Endothelial cell of umbilical vein (primary cell): ENCODE measurements around the gene MYH11. TPM values are rescaled to one million over a fixed set of nuclear protein-coding genes. Genes with fewer than 3 reads are reported as not detected.

ENCODE experiments used
- BruUV-seq: library from RNA; stranded (reverse); fragments of 400-500 nt; replicated peaks from 2 replicates; lab custom pipeline; 2021; lab: Mats Ljungman, UMichigan
- CTCF ChIA-PET: fragments of 300-600, 350-600 bp; sonication (Branson Sonifier 250); formaldehyde crosslinking; loops from one replicate; lab custom pipeline; 2021; ENCODE audit warnings: antibody characterized with exemption, inconsistent platforms; lab: Charles Lee
- POLR2A ChIA-PET: fragments of 300-600, 350-600 bp; sonication (Branson Sonifier 250); formaldehyde crosslinking; loops from one replicate; lab custom pipeline; 2021; ENCODE audit warnings: antibody characterized with exemption, inconsistent platforms; lab: Charles Lee
- DNase-seq: peaks from one replicate; pipeline ENCODE4 v3.0.0-alpha.2; 2011; ENCODE audit warnings: low read depth, low spot score
- FAIRE-seq: peaks from 2 replicates; lab custom pipeline; 2011; peaks lifted over from hg19 to GRCh38; lab: Jason Lieb, UNC
- H2AFZ ChIP-seq: 2 replicates; pipeline ENCODE4 v1.6.0; 2012; ENCODE audit warnings: low read depth, low read length, control low read depth, inconsistent platforms
- H3K27ac ChIP-seq: 2 replicates; pipeline ENCODE4 v1.5.1; 2011; ENCODE audit warnings: low read depth, mild to moderate bottlenecking, control low read depth, low read length, moderate library complexity; ENCODE audit not compliant: insufficient read depth
- H3K27me3 ChIP-seq, 2 experiments: 2 replicates each; pipeline versions ENCODE4 v1.6.0 to v1.6.1; 2011; ENCODE audit warnings: low read length in 2 of 2, mixed read lengths in 1 of 2; ENCODE audit not compliant: control insufficient read depth in 2 of 2, insufficient read depth in 2 of 2
- H3K36me3 ChIP-seq, 2 experiments: 2 replicates in 1 of 2; 3 replicates in 1 of 2; pipeline ENCODE4 v1.5.1; 2011; ENCODE audit warnings: low read length in 2 of 2, mild to moderate bottlenecking in 1 of 2, moderate library complexity in 1 of 2; ENCODE audit not compliant: control insufficient read depth in 2 of 2, insufficient read depth in 2 of 2; ENCODE audit errors: extremely low read depth in 1 of 2
- H3K4me1 ChIP-seq: 3 replicates; pipeline ENCODE4 v1.5.1; 2011; ENCODE audit warnings: mild to moderate bottlenecking, low read length; ENCODE audit not compliant: control insufficient read depth, insufficient read depth; ENCODE audit errors: extremely low read depth
- H3K4me2 ChIP-seq: 2 replicates; pipeline ENCODE4 v1.6.1; 2011; ENCODE audit warnings: low read length, control low read depth, mixed read lengths; ENCODE audit not compliant: insufficient read depth
- H3K4me3 ChIP-seq, 3 experiments: fragments of 200-600 bp in 1 of 3; sonication (generic), shearing (Covaris generic) in 1 of 3; replicated peaks in 1 of 3; 2 replicates each; pipeline ENCODE4 v1.5.1; 2011 to 2016; ENCODE audit warnings: control low read depth in 3 of 3, low read length in 3 of 3, mild to moderate bottlenecking in 2 of 3, inconsistent platforms in 1 of 3, low read depth in 1 of 3, moderate library complexity in 1 of 3; ENCODE audit not compliant: insufficient read depth in 1 of 3
- H3K79me2 ChIP-seq: 2 replicates; pipeline ENCODE4 v1.6.0; 2012; ENCODE audit warnings: low read length, inconsistent platforms; ENCODE audit not compliant: control insufficient read depth, insufficient read depth
- H3K9ac ChIP-seq: replicated peaks from 2 replicates; pipeline ENCODE3; 2011; ENCODE audit warnings: low read length, control low read depth; ENCODE audit not compliant: insufficient read depth; ENCODE audit errors: extremely low read depth
- H3K9me1 ChIP-seq: replicated peaks from 3 replicates; pipeline ENCODE4 v1.6.0; 2011; ENCODE audit warnings: mild to moderate bottlenecking, low read length; ENCODE audit not compliant: control insufficient read depth, insufficient read depth; ENCODE audit errors: extremely low read depth
- H3K9me3 ChIP-seq: replicated peaks from 2 replicates; pipeline ENCODE4 v1.5.1; 2012; ENCODE audit warnings: low read length, inconsistent platforms; ENCODE audit not compliant: control insufficient read depth, insufficient read depth
- H4K20me1 ChIP-seq: replicated peaks from 2 replicates; pipeline ENCODE3; 2011; ENCODE audit warnings: mild to moderate bottlenecking, low read length; ENCODE audit not compliant: control insufficient read depth, insufficient read depth; ENCODE audit errors: extremely low read depth
- EZH2 ChIP-seq: IDR thresholded peaks from 2 replicates; pipeline ENCODE4 v1.6.1; 2012; ENCODE audit warnings: borderline replicate concordance, low read depth, mild to moderate bottlenecking, moderate library complexity, low read length, inconsistent platforms; ENCODE audit not compliant: severe bottlenecking
- FOS ChIP-seq: IDR thresholded peaks from 2 replicates; pipeline ENCODE4 v1.6.1; 2011; ENCODE audit warnings: mild to moderate bottlenecking, low read length, moderate library complexity, borderline replicate concordance; ENCODE audit not compliant: insufficient read depth
- GATA2 ChIP-seq: IDR thresholded peaks from 2 replicates; pipeline ENCODE4 v1.7.0; 2011; ENCODE audit warnings: low read depth, mild to moderate bottlenecking, moderate library complexity, mixed read lengths, low read length; ENCODE audit not compliant: insufficient read length, insufficient read depth
- MYC ChIP-seq: IDR thresholded peaks from one replicate; pipeline ENCODE4 v1.6.1; 2011; ENCODE audit warnings: mild to moderate bottlenecking, low read depth, low read length
- POLR2A ChIP-seq: IDR thresholded peaks from 2 replicates; pipeline ENCODE4 v1.6.1; 2012; ENCODE audit warnings: low read depth, mild to moderate bottlenecking, control low read depth, low read length
- POLR2AphosphoS5 ChIP-seq: IDR thresholded peaks from 2 replicates; pipeline ENCODE4 v1.6.1; 2012; ENCODE audit warnings: low read depth, mild to moderate bottlenecking, control low read depth, low read length, moderate library complexity; ENCODE audit not compliant: insufficient read depth
- dilution Hi-C: fragments of 300-500 bp; cut with MboI; formaldehyde crosslinking; loops from one replicate; pipeline ENCODE4 v1.15.0; 2019; ENCODE audit warnings: low sequenced_read_pairs; ENCODE audit not compliant: extremely low pct_ligation_motif_present
- intact Hi-C: fragments of 100-400 bp; cut with micrococcal nuclease; formaldehyde crosslinking; loops from one replicate; pipeline ENCODE4 v1.10.0; 2022
- polyA plus RNA-seq, 4 experiments: library from polyadenylated mRNA; depleted of rRNA in 3 of 4; stranded (reverse) in 3 of 4; unstranded in 1 of 4; fragments of >200 nt; gene quantifications; 2 replicates each; pipeline versions ENCODE4 v1.2.1 to v1.2.3, GENCODE V29; 2011 to 2012; ENCODE audit warnings: missing spikeins in 1 of 4
- total RNA-seq: library from RNA; stranded (reverse); gene quantifications from 2 replicates; pipeline ENCODE4 v1.2.3, GENCODE V29; 2021
- TF ChIP-seq, protein P1 (sequence below), 2 donors: IDR thresholded peaks; 1 replicate in 1 of 2; 2 replicates in 1 of 2; pipeline ENCODE4 v1.5.1; 2011; ENCODE audit warnings: low read length in 2 of 2, mild to moderate bottlenecking in 2 of 2, moderate library complexity in 2 of 2, control low read depth in 1 of 2, inconsistent platforms in 1 of 2, low read depth in 1 of 2; ENCODE audit not compliant: insufficient read depth in 1 of 2; ENCODE audit errors: extremely low read depth in 1 of 2

The MYH11 gene
- total and polyA plus RNA-seq, 2 donors (not counting 3 experiments of a cell fraction or from before 2014, with no cell fraction given): not detected

DNA sequence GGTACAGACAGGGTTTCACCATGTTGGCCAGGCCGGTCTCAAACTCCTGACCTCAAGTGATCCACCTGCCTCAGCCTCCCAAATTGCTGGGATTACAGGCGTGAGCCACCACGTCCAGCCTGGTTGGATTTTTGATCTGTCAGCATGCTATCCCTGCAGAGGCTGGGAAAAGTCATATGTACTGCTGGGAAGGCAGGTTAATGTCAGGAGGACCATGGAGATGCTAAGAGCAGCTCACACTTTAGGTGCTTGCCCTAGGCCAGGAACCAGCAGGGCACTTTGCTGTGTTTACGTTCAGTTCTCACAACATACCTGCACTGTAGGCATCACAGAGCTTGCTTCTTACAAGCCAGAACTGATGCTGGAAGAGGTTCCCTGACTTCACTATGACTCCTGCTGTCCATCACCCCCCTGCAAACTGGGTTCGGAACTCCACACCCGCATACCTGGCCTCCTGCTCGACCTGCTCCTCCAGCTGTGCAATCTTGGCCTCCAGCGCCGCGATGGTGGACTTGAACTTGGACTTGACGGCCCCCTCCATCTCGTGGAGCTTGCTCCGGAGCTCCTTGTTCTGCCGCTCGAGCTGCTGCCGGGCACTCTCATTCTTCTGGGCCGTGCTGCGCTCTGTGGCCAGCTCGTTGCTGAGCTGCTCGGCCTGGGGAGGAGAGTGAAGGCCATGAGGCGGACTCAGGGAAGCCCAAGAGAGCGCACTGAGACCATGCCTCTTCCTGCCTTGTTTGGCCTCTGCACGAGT lies 140.0 kb downstream of the MYH11 start:
- H3K27ac ChIP-seq: no peak overlapping the region
- H3K4me2 ChIP-seq: no peak overlapping the region
- BruUV-seq: no TSS peak
- no peak overlapping the region for H3K4me3 ChIP-seq
- no peaks in the 10 kb centered on the region for H3K27me3 ChIP-seq
- no peaks in the 10 kb centered on the region for H3K79me2 ChIP-seq
- POLR2A ChIA-PET: no interaction called here
- peaks cover 0 to 3% of the 10 kb centered on the region in 2 experiments for H3K36me3 ChIP-seq
- no peaks in the 10 kb centered on the region for H3K9me1 ChIP-seq
- intact Hi-C loops: no loop called here
- no peaks in the 10 kb centered on the region for H3K4me1 ChIP-seq
- FAIRE-seq (no peak), DNase-seq (no peak)
- dilution Hi-C loops: no loop called here
- TF ChIP-seq GATA2 (no peak), MYC (no peak), POLR2AphosphoS5 (no peak)
- TF ChIP-seq, protein P1, sequence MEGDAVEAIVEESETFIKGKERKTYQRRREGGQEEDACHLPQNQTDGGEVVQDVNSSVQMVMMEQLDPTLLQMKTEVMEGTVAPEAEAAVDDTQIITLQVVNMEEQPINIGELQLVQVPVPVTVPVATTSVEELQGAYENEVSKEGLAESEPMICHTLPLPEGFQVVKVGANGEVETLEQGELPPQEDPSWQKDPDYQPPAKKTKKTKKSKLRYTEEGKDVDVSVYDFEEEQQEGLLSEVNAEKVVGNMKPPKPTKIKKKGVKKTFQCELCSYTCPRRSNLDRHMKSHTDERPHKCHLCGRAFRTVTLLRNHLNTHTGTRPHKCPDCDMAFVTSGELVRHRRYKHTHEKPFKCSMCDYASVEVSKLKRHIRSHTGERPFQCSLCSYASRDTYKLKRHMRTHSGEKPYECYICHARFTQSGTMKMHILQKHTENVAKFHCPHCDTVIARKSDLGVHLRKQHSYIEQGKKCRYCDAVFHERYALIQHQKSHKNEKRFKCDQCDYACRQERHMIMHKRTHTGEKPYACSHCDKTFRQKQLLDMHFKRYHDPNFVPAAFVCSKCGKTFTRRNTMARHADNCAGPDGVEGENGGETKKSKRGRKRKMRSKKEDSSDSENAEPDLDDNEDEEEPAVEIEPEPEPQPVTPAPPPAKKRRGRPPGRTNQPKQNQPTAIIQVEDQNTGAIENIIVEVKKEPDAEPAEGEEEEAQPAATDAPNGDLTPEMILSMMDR (IDR thresholded peaks at IDR 0.05; ENCODE audit: extremely low read depth in 1 of 2, insufficient read depth in 1 of 2, low read depth in 1 of 2, low read length in 2 of 2): no peak
- H3K9ac ChIP-seq: no peak overlapping the region
- no peaks in the 10 kb centered on the region for H4K20me1 ChIP-seq
- H2AFZ ChIP-seq: no peak overlapping the region
- CTCF ChIA-PET: interaction anchor here (0.9 to 1.0 kb wide), 2 partner anchors 14 to 105 kb away, joined by 3 read pairs; no protein-coding TSS in a partner anchor
- no peaks in the 10 kb centered on the region for H3K9me3 ChIP-seq

- no peaks in the 10 kb centered on the region for H3K79me2 ChIP-seq
- POLR2A ChIA-PET: no interaction called here
- TF ChIP-seq MYC (no peak), EZH2 (no peak), POLR2AphosphoS5 (no peak), POLR2A (no peak), GATA2 (no peak), FOS (no peak)
- TF ChIP-seq, protein P1 (IDR thresholded peaks at IDR 0.05; ENCODE audit: extremely low read depth in 1 of 2, insufficient read depth in 1 of 2, low read depth in 1 of 2, low read length in 2 of 2): no peak
- no peaks in the 10 kb centered on the region for H4K20me1 ChIP-seq
- FAIRE-seq: no peak
- DNase-seq: no peak
- no peak overlapping the region for H3K9ac ChIP-seq
- H3K36me3 ChIP-seq: peaks cover 0 to 3% of the 10 kb centered on the region in 2 experiments
- H3K4me2 ChIP-seq: no peak overlapping the region
- no peaks in the 10 kb centered on the region for H3K9me1 ChIP-seq
- CTCF ChIA-PET: no interaction called here
- H2AFZ ChIP-seq: no peak overlapping the region
- H3K27me3 ChIP-seq: no peaks in the 10 kb centered on the region
- H3K4me3 ChIP-seq: no peak overlapping the region
- no peaks in the 10 kb centered on the region for H3K9me3 ChIP-seq
- BruUV-seq: no TSS peak
- H3K27ac ChIP-seq: no peak overlapping the region
- intact Hi-C loops: no loop called here
- dilution Hi-C loops: no loop called here
- H3K4me1 ChIP-seq: no peaks in the 10 kb centered on the region
Measured at GRCh38 chr16:15715221-15715620, 141.6 kb downstream of the MYH11 start.
